Stimulated activated CD4-positive, alpha-beta T cell treated with anti-CD3 and anti-CD28 coated beads, Interleukin-12 subunit alpha, Interleukin-12 subunit beta, amount 100 ng/mL, for 4 hours (primary cell): Measurements from ENCODE around the gene KIF5C.

ENCODE experiments used
- DNase-seq: peaks from one replicate; pipeline ENCODE4 v3.0.0-alpha.2; 2020

KIF5C gene

DNA sequence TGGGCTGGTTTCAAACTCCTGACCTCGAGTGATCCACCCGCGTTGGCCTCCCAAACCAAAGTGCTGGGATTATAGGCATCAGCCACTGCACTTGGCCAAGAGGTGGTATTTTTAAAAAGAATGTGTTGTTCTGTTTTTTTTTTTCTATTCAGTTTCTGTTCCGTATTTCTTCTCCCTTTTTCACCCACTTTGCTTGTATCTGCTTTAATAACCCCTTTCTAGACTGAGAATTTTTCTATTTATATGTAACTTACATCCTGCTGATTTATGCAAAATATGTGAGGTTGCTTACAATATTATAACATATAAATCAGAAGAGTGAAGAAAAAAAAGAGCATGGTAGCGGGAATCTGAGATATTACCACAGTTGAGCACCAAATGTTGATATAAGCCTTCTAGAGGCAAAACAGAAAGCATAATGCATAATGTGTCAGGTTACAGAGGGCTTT lies 146.3 kb downstream of the KIF5C start:
- DNase-seq, result no peak

DNA sequence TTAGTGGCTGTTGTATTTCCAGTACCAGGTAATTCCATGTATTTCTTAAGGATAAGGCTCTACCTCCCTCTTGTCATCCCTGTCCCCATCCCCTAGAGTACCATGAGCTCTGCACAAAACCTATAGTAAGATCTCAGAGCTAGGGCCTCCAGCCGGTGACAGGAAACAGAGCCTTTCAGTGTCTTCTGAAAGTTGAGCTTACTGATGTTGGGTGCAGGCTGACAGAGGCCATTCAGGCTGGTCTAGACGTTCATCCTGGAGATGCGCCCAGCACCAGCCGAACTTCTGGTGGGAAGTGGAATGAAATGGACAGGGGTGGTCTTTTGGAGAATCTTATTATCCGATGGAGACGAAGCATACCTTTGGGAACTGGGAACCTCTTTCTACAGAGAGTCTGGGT lies 146.7 kb downstream of the KIF5C start:
- no peak for DNase-seq

DNA sequence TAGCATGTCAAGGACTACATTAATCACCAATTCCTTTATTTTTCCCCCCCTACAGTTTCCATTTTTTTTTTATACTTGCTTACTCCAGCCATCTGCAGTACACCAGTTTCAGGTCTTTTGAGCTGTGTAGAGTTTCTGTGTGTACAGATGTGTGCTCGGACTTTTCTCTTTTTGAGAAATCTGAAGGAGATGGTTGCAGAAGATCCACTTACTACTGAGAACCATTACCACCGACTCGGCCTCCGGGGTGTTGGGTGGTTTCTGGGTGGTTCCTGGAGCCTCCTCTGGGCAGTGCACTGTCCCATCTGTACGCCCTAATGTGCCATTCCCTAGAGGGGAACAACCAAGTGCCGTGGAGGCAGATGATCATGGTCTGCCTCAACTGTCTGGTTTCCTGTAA lies 148.1 kb downstream of the KIF5C start:
- DNase-seq, result no peak

DNA sequence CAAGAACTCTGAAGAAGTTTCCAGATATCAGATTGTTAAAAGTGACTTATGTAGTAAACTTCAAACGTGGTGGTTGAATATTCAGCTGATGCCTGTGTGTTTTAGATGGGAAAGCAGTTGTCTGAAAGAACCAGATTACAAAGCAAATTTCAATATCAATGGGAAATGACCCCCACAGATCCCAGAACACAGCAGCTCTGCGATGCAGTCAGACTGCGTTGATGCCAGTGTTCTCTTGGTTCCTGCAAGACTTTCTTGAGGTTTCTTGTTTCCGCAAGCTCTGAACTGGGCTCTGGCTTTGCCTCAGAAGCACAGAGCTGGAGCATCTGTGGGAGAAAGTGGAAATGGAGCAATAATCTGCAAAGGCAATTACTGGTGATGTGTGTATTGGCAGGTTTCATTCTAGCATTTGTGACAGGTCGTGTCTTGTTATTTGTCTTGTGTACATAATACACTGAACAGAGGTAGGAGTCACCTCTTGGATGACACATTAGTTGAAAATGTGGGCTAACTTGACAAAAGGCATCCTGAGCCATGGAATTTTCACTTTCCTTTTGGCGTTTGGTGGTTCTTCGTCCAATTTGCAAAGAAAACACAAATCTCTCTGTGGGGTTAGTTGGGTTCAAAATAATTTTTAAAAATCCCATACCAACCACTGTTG lies 152.7 kb downstream of the KIF5C start:
- no peak for DNase-seq

DNA sequence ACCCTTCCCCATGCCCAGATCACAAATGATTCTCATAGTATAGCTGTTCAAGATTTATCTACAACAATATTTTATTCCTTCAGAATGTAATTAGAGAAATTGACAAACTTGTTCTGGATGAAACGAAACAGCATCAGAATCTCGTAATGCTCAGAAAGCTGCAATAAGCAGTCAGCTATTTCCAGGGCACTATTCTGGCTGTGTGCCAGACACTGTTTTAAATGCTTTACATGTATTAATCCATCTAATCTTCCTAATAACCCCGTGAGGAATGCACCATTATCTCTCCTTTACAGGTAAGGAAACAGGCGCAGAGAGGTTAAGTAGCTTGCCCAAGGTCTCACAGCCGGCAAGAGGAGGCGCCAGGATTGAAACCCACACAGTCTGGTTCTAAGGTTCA lies 153.3 kb downstream of the KIF5C start:
- no peak for DNase-seq

DNA sequence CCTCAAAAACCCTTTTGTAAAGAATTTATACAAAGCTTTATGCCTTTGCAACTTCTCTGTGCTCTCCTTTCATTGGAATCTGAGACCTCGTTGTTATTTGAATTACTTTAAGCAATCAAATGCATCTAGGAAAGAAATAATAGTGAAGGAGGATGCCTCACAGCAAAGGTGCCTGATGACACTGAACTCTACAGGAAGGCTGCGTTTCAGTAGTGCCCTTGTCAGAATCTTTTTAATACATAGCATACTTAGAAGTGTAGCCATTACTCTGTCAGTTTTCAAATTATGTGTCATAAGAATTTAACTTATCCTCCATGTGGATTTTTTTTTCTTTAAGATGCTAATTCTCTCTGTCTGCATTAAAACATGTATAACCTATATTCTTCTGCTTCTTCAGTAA lies 153.9 kb downstream of the KIF5C start:
- DNase-seq, result no peak

DNA sequence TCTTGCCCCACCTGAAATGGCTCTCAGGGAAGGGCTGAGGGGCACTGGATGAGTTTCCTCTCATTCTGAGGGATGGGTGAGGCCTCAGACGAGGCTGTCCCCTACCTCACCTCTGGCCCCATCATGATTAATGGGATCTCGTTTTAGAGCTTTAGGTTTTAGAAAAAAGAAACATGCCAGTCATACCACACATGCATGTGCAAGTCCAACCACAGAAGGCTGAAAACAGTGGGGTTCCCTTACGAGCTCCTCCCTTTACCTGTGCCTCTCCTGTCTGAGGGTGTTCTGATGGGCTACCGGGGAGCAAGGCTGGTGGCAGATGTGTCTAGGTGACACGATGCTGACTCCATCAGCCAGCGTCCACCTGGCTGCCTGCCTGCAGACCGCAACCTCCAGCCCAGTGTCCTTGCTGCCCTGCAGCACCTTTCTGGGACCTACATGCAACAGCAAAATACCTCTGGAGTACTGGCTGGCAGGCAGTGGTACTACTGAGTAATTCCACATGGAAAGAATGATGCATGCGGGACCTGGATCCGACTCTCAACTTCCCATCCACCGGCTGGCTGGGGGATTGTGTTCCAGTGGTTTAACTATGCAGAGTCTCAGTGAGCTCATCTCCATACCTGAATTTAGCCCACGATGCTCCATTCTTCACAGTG lies 154.4 kb downstream of the KIF5C start:
- no peak for DNase-seq

DNA sequence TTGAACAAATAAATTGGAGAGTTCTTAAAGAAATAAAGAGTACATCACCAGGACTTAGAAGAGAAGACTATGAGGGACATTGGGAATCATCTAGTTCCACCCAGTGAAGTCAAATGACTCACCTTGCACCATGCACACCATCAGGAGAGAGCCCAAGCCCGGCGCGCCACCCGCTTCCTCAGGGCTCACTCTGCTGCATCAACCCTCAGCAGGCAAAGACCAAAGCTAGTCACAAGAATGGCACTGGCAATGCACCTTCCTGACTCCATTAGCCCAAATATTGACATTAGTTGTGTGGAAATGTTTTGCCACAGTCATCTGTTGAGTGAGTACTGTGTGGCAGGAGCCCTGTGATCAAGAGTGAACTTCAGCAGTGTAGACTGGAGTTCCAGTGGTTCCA lies 156.4 kb downstream of the KIF5C start:
- DNase-seq, result no peak

DNA sequence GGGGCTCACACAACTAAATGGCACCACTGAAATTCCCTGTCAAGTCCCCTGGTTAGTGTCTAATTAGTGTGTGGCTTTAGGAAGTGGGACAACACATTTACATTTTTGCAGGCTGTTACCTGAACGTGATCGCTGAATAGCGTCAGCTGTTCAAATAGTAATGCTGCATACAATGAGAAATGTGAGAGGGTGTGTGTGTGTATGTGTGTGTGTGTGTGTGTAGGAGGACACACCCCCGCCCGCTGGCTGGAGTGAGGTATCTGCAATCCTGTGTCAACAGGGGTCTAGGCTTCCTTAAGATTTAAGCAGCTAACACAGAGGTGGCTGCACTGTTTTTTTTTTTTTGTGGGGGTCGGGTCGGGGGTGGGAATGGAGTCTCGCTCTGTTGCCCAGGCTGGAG lies 158.7 kb downstream of the KIF5C start:
- no peak for DNase-seq

DNA sequence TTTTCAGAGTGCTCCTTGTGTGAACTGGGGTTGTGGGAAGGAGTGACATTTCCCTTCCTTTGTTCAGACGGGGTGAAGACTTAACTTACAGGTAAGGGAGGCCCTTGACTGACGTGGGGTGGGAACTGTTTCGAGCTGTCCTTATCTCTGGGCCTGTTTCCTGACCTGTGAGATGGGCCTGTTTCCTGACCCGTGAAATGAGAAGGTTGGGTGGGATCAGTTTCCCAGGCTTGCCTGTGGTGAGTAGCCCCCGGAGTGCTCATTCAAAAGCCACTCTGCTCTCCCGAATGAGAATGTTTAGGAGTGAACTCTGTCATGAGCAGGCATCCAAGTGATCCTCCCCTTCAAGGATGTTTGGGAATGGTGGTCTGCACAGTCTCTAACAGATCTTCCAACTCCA lies 159.4 kb downstream of the KIF5C start:
- DNase-seq, result no peak

DNA sequence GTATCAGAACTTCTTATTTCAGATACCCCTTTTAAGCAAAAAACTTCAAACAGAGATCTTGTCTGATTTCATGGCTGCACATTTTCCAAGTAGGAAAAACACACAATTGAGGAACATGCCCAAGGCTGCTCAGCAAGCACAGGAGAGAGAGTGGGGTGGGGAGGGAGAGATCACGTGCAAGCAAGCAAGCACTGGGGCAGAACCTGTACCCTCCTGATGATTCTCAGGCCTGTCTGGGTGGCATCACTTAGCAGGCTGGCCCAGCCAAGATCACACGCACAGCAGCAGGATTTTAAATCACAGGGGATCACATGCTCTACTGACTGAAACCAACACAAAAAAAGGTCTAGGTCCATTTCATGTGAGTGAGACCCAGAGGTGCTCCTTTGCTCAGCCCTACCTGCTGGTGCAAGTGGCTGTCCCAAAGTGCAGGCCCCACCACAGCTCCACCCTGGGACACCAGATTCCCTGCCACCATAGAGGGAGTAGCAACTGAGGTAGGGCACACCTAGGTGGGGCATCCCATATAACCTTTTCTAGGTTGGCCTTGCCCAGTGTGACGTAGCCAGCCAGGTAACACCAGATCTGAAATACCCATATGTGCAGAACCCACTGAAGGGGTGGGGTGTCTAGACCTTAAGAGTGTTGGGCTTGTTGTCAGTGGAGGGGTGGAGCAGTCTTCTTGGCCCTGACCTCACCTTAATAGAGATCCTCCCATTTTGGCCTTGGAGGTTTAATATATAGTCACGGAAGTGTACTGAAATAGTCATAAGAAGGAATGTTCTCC lies 161.7 kb downstream of the KIF5C start:
- no peak for DNase-seq

DNA sequence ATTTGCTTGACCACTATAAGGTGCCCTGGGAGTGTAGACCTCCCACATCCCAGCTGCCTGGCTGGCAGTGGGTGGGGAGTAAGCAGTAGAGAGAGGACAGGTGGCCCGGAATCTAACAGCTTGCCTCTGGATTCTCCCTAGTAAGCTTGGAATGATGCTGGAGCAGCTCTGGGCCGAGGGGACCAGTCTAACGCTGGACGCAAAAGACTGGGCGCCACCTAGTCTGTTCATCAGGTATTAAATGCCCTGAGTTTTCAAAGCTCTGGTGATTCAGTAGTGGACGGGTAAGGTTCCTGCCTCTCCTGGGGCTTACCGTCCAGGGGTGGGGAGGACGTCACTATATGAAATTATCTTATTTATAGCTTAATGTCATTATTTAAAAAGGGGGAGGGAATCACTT lies 162.8 kb downstream of the KIF5C start:
- DNase-seq, result no peak

DNA sequence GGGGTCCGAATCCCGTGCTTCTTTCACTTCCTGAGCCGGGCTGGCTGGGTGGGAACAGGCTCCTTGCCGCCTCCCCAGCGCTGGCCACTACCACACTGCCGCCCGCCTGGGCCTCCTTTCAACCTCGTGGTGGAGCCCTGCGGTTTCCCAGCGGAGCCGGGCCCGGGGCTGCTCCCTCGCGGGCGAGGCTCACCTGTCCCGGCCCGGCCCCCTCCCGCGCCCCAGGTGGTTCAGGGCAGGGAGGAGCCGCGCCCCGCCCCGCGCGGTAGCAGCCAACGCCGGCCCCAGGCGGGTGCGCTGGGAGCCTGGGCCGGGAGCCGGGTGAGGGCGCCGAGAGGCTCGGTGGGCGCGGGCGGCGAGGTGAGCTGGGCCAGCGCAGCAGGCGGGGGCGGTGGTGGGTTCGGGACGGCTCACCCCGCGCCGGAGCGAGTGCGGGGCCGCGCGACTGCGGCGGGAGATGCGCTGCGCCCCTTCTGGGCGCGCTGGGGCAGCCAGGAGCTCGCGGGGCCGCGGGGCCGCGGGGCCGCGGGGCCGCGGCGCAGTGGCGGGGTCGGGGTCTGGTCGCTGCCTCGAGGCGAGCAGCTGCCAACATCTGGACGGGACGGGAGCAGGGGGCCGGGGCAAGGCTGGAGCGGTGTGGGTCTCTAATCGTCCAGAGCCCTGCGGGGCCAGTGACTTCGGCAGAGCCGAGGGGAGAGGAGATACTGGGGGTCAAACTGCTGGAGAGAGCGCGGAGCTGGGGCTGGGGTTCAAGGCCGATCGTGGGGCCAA lies 163.6 kb downstream of the KIF5C start, which contains the start of gene LYPD6B:
TSS of gene LYPD6B (plus strand) at position 258 of the 771 bp plus-strand sequence. CDS start 92,250 bp downstream, outside the sequence.
- DNase-seq, result no peak

DNA sequence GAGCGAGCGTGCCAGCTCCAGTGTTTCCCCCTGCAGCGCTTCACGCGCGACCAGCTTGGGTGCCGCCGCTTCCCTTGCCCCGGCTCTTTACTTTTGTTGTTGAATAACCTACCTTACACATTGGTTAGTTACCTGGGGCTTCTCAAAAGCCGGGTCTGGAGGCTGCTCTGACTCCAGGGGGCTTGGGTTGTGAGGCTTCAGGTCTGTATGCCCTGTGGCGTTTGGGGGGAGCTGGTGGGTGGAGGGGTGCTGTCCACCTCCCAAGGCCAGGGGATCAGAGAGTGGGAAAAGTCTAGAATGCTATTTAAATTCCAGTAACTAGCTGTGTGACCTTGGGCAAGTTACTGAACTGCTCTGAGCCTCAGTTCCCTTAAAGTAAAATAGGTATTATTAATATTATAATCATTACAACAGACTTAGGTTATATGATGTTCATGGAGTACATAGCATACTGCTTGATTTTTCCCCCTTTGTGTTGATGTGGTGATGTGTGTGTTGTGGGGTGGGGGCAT lies 164.2 kb downstream of the KIF5C start:
- DNase-seq, result no peak

DNA sequence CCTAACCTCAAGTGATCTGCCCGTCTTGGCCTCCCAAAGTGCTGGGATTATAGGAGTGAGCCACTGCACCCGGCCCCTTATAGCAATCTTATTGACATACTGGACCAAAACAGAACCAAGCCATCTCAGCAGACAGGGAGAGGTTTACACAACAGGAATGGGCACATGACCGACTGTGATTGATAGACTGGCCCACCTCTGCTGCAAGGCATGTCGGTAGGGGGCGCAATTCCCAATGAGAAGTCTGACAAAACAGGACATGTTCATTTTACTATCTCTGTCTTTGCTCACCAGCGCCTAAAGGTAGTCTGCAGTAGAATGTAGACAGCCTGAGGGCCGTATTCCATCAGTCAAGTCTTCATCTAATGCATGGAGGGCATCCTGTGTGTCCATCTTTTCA lies 165.4 kb downstream of the KIF5C start:
- peak; percentile 37 for DNase-seq

DNA sequence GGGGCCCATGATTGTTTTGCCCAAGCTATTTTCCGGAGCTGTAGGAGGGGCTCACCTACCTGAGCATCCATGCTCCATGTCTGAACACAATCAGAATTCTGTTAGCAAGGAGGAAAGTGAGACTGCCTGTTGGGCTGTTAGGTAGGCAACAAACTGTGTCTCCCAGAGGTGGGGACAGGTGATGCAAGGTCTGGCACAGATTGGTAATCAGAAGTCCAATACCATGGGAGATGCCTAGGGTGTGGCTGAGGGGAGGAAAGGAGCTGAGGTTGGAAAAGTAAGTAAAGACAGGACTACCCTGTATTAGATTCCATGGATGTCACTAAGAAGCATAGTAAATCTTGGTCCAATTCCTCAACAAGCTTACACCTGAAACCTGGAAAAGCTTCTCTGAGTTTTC lies 166.5 kb downstream of the KIF5C start:
- DNase-seq, result no peak

DNA sequence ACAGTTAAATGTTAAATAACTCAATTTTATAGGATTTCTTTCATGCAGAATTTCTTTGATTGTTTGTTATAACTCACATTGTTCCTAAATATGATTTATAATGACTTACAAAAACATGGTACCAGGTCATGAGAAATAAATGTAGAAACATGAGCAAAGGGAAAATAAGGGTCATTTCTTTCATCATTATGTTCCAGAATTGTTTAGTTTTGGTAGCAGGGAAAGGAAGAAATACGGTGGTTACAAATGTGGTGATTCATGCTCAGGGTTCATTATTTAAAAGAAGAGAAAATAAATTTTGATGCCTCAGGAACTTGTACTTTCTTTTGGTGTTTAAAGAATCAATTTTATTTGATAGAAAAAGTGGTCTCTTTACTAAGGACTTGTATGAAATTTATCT lies 167.9 kb downstream of the KIF5C start:
- no peak for DNase-seq

DNA sequence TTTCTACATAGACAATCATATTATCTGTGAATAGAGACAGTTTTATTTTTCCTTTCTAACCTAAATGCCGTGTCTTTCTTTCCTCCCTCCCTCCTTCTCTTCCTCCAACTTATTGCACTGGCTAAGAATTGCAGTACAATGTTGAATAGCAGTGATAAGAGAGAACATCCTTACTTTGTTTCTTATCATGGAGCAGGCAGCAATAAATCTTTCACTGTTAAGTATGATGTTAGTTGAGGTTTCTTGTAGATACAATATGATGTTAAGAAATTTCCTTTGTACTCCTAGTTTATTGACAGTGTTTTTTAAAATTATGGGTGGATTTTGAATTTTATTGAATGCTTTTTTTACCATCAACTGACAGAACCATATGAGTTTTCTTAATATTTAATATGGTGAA lies 169.5 kb downstream of the KIF5C start:
- DNase-seq, result no peak

DNA sequence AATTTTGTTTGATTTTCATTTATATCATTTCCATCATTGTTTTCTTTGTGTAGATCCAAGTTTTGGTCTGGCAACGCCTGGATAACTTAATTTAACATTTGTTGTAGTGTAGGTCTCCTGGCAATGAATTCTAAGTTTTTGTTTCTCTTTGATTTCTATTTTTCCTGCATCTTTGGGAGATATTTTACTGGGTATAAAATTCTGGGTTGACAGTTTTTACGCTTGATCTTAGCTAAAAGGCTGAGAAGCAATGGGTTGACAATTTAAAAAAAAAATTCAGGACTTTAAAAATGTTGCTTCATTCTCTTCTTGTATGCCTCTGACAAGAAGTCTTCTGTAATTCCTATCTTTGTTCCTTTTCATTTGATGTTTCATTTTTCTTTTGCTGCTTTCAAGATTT lies 172.1 kb downstream of the KIF5C start:
- DNase-seq, result no peak

DNA sequence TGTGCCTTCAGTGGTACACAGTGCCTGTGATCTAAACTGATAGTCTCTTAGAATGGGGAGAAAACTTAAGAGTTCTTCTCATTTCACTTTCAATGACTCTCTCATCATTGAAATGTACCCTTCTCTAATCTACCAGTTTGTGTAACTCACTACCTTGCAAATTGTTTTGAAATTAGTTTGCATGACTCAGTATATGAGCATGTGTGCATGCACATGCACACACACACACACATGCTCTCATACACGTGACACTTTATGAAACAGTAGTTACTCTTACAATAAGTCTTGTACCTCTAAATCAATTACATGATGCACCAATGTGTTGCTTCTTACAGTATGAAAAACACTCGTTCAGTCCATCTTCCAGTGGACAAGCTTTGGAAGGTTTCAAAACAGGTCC lies 174.1 kb downstream of the KIF5C start:
- no peak for DNase-seq

DNA sequence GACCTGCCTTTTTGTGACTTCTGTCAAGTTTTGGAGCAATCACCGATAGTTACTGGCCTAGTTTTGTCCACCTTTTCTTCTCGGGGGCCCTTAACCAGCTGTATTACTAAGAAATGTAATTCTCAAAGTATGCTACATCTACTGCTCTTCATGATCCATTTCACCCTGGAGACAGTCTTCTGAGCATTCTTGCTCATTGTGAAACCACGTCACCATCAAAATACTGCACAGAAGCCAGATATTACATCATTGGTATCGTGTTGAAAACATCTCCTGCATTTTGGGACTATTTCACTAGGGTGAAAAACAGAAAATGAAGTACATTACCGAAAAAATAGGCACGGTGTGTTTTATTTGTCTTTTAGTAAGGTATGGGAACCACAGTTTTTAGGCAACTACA lies 175.2 kb downstream of the KIF5C start:
- DNase-seq, result no peak

DNA sequence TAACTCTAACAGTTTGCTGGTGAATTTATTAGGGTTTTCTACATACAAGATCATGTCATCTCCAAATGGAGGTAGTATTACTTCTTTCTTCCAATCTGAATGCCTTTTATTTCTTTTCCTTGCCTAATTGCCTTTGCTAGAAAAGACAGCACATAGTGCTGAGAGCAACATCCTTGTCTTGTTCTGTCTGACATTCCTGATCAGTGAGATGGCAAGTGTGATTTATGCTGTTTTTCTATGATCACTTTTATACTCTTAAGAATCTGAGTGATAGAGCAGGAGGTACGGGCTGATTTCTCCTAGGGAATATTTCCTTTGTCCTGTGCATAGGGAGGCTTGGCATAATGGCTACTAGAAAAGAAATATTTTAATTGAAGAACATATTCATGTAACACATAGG lies 180.7 kb downstream of the KIF5C start:
- DNase-seq, result no peak
